DND-41 (cell line): ENCODE measurements around the gene SLC25A42.

ENCODE experiments used
- ATAC-seq: fragments of 200-7000 bp; cut with Tn5 transposase; 3 replicates; pipeline ENCODE4 v1.9.1; 2021; ENCODE audit warnings: low read depth; ENCODE audit not compliant: insufficient read depth
- DNase-seq: peaks from one replicate; pipeline ENCODE4 v3.0.0-alpha.2; 2020
- H2AFZ ChIP-seq: 2 replicates; pipeline ENCODE4 v1.6.0; 2012; ENCODE audit warnings: low read depth, low read length
- H3K27ac ChIP-seq: 2 replicates; pipeline ENCODE4 v1.5.1; 2012; ENCODE audit warnings: low read length, inconsistent platforms
- H3K27me3 ChIP-seq: fragments of 200-600 bp; sonication (generic); 2 replicates; pipeline ENCODE4 v1.6.0; 2012; ENCODE audit warnings: low read length, mild to moderate bottlenecking, inconsistent platforms; ENCODE audit not compliant: insufficient read depth, poor library complexity
- H3K36me3 ChIP-seq: 2 replicates; pipeline ENCODE4 v1.5.1; 2012; ENCODE audit warnings: low read length, inconsistent platforms; ENCODE audit not compliant: insufficient read depth
- H3K4me1 ChIP-seq: 2 replicates; pipeline ENCODE4 v1.5.1; 2012; ENCODE audit warnings: mild to moderate bottlenecking, low read length; ENCODE audit not compliant: insufficient read depth
- H3K4me2 ChIP-seq: 2 replicates; pipeline ENCODE4 v1.6.0; 2012; ENCODE audit warnings: mild to moderate bottlenecking, moderate library complexity, low read length, inconsistent platforms; ENCODE audit not compliant: insufficient read depth
- H3K4me3 ChIP-seq, 2 experiments: fragments of 200-600 bp in 1 of 2; shearing (Covaris generic) in 1 of 2; 2 replicates each; pipeline ENCODE4 v1.5.1; 2012 to 2016; ENCODE audit warnings: inconsistent platforms in 2 of 2, low read length in 2 of 2, mild to moderate bottlenecking in 2 of 2, low read depth in 1 of 2, moderate library complexity in 1 of 2
- H3K79me2 ChIP-seq: 2 replicates; pipeline ENCODE4 v1.6.0; 2012; ENCODE audit warnings: low read length, inconsistent platforms; ENCODE audit not compliant: insufficient read depth
- H3K9ac ChIP-seq: 2 replicates; pipeline ENCODE4 v1.6.0; 2012; ENCODE audit warnings: low read depth, mild to moderate bottlenecking, inconsistent platforms, low read length, moderate library complexity
- H3K9me3 ChIP-seq: 2 replicates; pipeline ENCODE4 v1.5.1; 2012; ENCODE audit warnings: low read length, moderate library complexity, mild to moderate bottlenecking, inconsistent platforms; ENCODE audit not compliant: insufficient read depth, severe bottlenecking
- H4K20me1 ChIP-seq: 2 replicates; pipeline ENCODE4 v1.6.0; 2012; ENCODE audit warnings: low read length; ENCODE audit not compliant: insufficient read depth
- EZH2 ChIP-seq: IDR thresholded peaks from 3 replicates; pipeline ENCODE4 v1.6.1; 2012; ENCODE audit warnings: borderline replicate concordance, low read depth, mild to moderate bottlenecking, moderate library complexity, low read length, inconsistent platforms; ENCODE audit not compliant: severe bottlenecking
- TF ChIP-seq, protein P1 (sequence below): IDR thresholded peaks from 2 replicates; pipeline ENCODE4 v1.5.1; 2012; ENCODE audit warnings: borderline replicate concordance, low read length, moderate library complexity, mild to moderate bottlenecking; ENCODE audit not compliant: poor library complexity, severe bottlenecking; ENCODE audit errors: extremely low read depth

The SLC25A42 gene

DNA sequence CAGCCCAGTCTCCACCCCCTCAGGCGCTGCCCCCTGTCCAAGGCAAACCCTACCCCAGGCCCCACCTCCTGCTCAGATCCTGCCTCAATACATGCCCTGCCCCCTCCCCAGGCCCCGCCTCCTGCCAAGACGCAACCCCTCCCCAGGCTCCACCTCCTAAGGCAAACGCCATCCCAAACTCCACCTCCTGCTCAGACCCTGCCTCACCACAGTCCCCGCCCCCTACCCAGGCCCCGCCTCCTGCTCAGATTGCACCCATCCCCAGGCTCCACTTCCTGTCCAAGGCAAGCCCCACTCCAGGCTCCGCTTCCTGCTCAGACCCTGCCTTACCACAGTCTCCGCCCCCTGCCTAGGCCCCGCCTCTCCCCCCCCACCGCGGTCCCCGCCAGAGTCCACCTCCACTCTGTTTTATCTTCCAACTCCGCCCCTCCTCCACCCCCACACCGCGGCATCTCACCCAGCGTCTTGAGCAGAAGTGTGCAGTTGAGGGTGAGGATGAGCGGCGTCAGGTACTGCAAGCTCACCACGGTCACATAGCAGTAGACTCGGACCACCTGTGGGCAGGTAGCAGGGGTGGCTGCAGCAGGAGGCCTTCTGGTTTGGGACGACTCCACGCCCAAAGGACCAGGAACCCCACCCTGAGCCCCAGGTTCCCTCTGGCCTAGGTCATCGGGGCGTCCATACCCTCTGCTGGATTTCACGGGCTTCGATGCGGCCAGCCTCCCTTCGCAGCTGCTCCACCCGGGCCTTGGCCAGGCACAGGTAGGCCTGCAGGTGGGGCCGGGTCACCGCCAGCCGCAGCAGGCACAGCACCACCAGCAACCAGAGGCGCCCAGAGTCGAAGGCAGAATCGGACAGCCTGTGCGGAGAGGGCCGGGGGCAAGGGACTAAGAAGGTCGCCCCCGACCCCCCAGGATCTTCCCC, 56.8 kb downstream of the SLC25A42 start:
- Histone ChIP-seq H3K4me3 (no peak overlapping the region), H3K9ac (no peak overlapping the region), H3K4me2 (no peak overlapping the region), H3K27me3 (no peaks in the 10 kb centered on the region), H4K20me1 (no peaks in the 10 kb centered on the region), H3K9me3 (peaks cover 10% of the 10 kb centered on the region), H3K79me2 (no peaks in the 10 kb centered on the region), H3K27ac (no peak overlapping the region), H3K4me1 (no peaks in the 10 kb centered on the region), H3K36me3 (peaks cover 40% of the 10 kb centered on the region), H2AFZ (no peak overlapping the region)
- TF ChIP-seq, protein P1, sequence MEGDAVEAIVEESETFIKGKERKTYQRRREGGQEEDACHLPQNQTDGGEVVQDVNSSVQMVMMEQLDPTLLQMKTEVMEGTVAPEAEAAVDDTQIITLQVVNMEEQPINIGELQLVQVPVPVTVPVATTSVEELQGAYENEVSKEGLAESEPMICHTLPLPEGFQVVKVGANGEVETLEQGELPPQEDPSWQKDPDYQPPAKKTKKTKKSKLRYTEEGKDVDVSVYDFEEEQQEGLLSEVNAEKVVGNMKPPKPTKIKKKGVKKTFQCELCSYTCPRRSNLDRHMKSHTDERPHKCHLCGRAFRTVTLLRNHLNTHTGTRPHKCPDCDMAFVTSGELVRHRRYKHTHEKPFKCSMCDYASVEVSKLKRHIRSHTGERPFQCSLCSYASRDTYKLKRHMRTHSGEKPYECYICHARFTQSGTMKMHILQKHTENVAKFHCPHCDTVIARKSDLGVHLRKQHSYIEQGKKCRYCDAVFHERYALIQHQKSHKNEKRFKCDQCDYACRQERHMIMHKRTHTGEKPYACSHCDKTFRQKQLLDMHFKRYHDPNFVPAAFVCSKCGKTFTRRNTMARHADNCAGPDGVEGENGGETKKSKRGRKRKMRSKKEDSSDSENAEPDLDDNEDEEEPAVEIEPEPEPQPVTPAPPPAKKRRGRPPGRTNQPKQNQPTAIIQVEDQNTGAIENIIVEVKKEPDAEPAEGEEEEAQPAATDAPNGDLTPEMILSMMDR = no peak
- no peak for TF ChIP-seq EZH2
- ATAC-seq = peak; percentile 85
- DNase-seq = peak; percentile 79

DNA sequence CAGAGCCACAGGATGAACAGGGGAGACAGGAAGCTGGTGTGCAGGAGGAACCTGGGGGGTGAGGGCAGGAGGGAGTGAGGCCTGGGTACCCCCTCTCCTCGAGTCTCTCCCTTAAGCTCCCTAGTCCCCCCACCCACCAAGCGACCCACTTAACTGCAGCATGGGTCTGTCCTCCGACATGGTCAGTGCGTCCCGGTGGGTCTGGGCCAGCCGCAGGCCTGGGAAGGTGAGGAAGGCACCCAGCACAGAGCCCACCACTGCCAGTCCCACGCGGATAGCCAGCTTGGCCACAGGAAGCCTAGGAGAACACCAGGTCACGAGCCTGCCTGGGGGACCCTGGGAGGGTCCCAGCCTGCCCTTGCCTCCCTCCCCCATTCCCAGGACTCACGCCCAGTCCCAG, 57.6 kb downstream of the SLC25A42 start:
- H3K27me3 ChIP-seq = no peaks in the 10 kb centered on the region
- TF ChIP-seq, protein P1 = no peak
- TF ChIP-seq EZH2 = no peak
- DNase-seq = no peak
- H3K36me3 ChIP-seq = peaks cover 44% of the 10 kb centered on the region
- no peak overlapping the region for H3K4me2 ChIP-seq
- H3K79me2 ChIP-seq = no peaks in the 10 kb centered on the region
- ATAC-seq = no peak
- no peak overlapping the region for H2AFZ ChIP-seq
- H4K20me1 ChIP-seq = no peaks in the 10 kb centered on the region
- H3K9me3 ChIP-seq = peaks cover 10% of the 10 kb centered on the region
- H3K4me1 ChIP-seq = no peaks in the 10 kb centered on the region
- no peak overlapping the region for H3K27ac ChIP-seq
- no peak overlapping the region for H3K9ac ChIP-seq
- no peak overlapping the region for H3K4me3 ChIP-seq

DNA sequence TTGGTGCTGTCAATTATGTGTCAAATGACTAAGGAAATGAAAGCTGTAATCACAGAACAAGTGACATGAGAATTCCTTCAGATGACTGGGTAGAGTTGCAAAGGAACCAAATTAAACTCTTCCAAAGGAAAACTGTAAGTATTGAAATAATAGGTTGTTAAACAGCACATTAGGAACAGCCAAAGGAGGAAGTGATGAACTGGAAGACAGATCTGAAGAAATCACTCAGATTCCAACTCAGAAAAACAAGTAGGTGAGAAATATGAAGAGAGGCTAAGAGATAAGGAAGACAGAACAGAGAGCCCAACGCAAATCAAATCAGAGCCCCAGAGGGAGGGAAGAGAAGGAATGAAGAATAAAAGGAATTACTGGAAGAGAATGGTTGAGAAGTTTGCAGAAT, 59.1 kb downstream of the SLC25A42 start:
- Histone ChIP-seq H3K4me3 (no peak overlapping the region), H3K27me3 (no peaks in the 10 kb centered on the region), H4K20me1 (no peaks in the 10 kb centered on the region), H3K9ac (no peak overlapping the region), H3K9me3 (peaks cover 10% of the 10 kb centered on the region), H2AFZ (no peak overlapping the region), H3K79me2 (no peaks in the 10 kb centered on the region), H3K27ac (no peak overlapping the region), H3K4me2 (no peak overlapping the region), H3K36me3 (peaks cover 44% of the 10 kb centered on the region), H3K4me1 (no peaks in the 10 kb centered on the region)
- DNase-seq = no peak
- TF ChIP-seq, protein P1 = no peak
- TF ChIP-seq EZH2 = no peak
- ATAC-seq = no peak
